Dermis blood vessel endothelial cell (primary cell): Measurements from ENCODE around the gene A3GALT2. TPM values are rescaled to one million over a fixed set of nuclear protein-coding genes. Genes with fewer than 3 reads are reported as not detected.
"Not testable (repeated sequence)": the region's sequence is repeated elsewhere in the genome, so short reads cannot be mapped to it uniquely, and the experiment has no call there.

ENCODE experiments used
- DNase-seq: peaks from one replicate; pipeline ENCODE4 v3.0.0; 2010
- total RNA-seq: library from RNA; depleted of rRNA; stranded (reverse); fragments of >200 nt; gene quantifications from 2 replicates; pipeline ENCODE4 v1.2.3, GENCODE V29; 2014

Gene A3GALT2
- total RNA-seq, 1 donor from 2014 or later = not detected

DNA sequence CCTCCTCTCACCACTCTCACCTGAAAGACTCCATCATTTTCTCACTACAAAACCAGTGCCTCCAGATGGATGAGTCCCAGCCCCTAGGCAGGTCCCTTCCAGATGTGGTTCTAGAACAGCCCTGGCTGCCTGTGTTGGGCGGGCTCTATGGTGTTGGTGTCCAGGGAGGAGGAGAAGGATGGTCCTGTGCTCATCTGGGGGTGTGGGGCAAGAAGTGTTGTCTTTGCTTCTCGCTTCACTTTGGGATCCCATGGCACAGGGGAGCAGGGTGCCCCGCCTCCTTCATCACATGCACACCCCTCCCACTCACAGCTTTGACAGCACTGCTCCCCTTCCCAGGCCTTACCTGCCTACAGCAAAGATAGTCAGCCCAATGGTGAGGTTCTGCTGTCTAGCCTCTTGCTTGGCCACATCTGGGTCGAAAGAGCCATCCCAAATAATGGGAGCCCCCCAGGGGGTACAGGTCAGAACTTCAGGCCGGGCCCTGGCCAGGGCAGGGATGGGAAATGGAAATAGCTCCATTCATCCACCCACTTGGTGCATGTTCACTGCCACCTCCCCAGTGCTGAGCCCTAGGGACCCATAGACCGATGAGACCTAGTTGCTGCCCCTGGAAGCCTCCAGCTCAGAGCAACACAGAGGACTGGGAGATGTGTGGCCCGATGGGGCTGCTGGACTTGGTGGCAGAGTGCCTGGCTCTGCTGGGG, 9.0 kb downstream of the A3GALT2 start:
- DNase-seq = no peak

GRCh38 chr1:33310702-33311101, 10.2 kb downstream of the A3GALT2 start:
- DNase-seq = no peak

GRCh38 chr1:33309351-33309750, 11.5 kb downstream of the A3GALT2 start:
- DNase-seq = not testable (repeated sequence)

- DNase-seq = no peak
Measured at GRCh38 chr1:33307494-33307864, 13.4 kb downstream of the A3GALT2 start.

- peak; percentile 47 for DNase-seq
Measured at GRCh38 chr1:33306653-33307493, 14.0 kb downstream of the A3GALT2 start.

DNA sequence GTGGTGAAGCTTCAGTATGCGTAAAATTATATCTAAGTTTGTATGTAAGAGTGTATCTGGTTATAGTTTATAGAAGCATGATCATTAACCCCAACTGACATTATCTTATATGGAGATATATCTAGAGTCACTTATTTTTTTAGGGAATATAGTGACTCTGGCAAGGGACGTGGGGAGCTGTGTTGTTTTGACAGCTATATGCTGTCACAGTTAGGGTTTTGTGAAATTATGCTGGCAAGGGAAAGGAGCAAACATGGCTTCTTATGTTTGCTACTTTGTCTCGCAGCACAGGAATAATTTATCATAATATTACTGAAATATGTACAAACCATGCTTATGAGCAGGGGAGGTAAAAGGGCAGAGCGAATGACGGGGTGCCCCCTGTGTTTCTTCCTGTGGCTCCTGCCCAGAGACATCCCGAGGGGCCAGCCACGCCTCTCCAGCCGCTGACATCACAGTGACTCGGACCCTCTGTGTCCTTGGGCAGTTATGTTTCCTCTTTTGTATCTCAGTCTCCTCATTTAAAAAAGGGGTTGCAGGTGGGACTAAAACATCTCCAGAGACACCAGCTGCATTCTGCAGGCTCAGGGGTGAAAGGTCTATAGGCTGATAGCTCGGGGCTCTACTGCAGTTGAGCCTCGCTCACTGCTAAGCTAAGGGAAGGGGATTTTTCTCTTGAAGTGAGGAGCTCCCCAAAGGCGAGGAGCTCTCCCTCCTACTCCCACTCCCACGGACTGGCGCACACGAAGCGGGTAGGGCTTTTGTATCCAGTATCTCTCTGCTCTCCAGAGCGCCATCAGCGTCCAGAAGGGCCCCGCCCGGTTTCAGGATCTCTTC, 14.9 kb downstream of the A3GALT2 start:
- DNase-seq = no peak

DNA sequence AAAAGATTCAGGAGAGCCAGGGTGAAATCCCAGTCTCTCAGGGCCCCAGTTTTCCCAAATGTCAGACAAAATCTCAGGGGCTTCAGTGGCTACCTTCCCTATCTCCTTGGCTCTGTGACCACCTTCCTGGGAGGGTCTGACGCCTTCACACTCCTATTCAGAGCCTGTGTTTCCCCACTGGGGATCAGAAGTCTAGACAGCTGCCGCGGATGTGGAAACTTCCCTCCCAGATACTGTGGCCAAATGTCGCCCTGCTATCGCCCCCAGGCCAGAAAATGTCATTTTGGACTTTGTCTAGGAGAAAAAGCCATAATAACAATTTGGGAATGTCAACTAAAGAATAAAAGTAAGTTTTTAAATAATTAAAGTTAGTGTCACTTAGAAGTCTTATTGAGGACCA, 15.9 kb downstream of the A3GALT2 start:
- no peak for DNase-seq

DNA sequence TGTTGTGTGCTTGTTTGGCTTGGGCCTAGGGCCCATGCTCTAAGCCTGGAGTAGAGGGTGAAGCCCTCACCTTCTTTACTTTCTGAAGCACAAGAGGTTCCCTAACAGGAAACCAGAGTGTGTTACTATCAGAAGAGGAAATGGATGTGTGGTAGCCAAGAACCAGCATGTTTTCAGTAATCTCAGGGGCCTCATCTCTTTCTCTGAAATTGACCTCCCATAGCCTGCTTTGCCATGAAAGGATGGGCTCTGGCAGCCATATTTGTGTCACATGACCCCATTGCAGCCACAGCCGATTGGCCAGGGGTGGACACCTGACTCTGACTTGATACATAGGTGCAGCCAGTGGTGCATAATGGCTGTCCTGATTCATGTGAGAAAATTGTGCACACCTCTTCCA, 18.6 kb downstream of the A3GALT2 start:
- DNase-seq = no peak

DNA sequence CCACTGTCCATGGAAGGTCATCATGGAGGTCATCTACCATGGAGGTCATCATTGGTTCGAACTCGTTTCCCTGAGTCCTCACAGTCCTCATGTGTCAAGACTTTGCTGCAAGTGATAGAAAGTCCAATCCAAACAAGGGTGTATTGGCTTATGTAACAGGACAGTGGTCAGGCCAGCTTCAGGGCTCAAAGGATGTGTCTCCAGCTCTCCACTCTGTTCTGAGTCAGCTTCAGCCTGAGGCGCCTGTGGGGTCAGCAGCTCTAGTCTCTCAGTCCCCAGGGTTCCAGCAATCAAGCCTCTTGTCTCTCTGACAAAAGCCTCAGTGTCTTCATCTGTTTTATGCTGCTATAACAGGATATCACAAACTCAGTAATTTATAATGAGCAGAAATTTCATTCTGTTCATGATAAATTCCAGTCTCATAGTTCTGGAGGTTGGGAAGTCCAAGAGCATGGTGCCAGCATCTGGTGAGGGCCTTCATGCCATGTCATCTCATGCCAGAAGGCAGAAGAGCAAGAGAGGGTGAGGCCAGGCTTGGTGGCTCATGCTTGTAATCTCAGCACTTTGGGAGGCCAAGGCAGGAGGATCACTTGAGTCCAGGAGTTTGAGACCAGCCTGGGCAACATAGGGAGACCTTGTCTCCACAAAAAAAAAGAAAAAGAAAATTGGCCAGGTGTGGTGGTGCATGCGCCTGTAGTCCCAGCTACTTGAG, 19.5 kb downstream of the A3GALT2 start:
- no peak for DNase-seq

- no peak for DNase-seq
Measured at GRCh38 chr1:33300673-33301072, 20.2 kb downstream of the A3GALT2 start.

- no peak for DNase-seq
Measured at GRCh38 chr1:33299461-33300155, 21.3 kb downstream of the A3GALT2 start.

GRCh38 chr1:33298623-33299277, 22.1 kb downstream of the A3GALT2 start:
- peak; percentile 81 for DNase-seq

DNA sequence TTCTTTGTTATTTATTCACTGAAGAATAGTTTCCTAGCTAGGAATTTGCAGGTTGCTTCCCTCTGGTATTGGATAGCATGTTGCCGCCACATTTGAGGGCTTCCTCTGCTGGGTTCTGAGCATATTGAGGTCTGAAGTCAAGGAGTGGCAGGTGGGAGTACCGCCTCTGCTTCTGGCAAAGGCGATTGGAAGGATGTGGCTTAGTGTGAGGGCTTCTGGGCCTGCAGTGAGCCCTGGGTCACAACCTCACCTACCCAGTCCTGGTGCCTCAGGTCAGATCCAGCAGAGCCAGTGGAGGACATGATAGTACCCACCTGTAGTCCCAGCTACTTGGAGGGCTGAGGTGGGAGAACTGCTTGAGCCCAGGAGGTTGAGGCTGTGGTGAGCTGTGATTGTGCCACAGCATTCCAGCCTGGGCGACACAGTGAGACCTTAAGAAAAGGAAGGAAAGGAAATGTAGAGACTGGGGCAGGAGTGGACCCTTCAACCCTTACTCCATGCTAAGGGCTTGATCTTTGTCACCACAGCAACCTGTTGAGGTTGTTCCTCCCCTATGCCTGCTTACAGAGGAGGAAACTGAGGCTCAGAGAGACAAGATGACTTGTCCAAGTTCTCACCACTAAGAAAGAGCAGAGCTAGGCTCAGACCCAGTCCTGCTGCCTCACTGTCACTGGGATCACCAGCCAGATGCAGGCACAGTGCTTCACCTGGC, 22.8 kb downstream of the A3GALT2 start:
- no peak for DNase-seq

DNA sequence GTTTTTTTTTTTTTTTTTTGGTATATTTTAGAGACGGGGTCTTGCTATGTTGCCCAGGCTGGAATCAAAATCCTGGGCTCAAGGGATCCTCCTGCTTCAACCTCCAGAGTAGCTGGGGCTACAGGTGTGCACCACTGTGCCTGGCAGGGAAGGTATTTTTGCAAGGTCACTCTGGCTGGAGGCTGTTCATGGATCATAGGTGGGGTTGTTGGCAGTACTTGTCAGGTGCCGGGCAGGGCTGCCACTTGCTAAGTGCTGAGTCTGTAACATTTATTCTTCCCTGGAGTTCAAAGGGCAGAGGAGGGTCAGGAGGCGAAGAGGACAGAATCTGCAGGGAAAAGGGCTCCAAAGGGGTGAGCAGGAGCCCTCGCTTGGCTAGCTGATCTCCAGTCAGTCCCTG, 24.1 kb downstream of the A3GALT2 start:
- DNase-seq = no peak

- no peak for DNase-seq
Measured at GRCh38 chr1:33296082-33296458, 24.8 kb downstream of the A3GALT2 start.

- DNase-seq = peak; percentile 63
Measured at GRCh38 chr1:33295450-33296081, 25.3 kb downstream of the A3GALT2 start.

GRCh38 chr1:33295023-33295422, 25.9 kb downstream of the A3GALT2 start:
- DNase-seq = no peak

DNA sequence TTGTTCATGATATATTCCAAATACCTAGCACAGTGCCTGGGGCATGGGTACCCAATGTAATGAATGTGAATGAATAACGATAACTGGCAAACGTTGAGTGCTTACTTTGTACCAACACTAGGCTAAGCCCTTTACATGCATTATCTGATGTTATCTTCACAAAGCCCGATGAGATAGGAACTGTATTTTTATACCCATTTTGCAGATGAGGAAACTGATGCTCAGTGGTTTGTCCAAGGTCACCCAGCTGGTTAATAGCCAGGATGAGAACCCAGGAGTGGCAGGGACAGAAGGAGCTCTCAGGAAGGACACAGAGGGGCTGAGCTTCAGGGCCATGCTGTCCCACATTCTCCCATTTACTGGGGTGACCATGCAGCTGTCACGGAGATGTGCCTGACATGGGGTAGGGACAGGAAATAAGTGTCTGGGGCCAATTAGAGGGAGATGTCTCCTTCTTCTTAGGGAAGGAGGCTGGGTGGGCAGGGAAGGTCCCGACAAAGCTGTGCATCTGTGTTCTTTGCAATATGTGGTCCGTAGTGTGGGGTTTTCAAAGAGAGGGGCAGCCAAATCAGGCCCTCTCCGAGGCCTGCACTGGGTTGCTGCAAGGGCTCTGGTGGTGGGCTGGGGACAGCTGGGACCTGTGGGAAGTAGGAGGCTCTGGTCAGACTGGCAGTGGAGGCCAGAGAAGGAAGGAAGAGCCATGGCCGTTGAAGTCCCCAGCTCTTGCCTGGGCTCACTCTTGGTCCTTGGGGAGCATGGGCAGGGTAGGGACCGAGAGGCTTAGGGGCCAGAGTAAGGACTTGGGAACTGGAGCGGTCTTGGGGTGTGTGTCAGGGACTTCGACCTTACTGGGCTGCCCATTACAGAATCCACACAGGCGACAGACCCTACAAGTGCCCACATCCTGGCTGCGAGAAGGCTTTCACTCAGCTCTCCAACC, 26.6 kb downstream of the A3GALT2 start:
- no peak for DNase-seq

GRCh38 chr1:33292726-33293340, 28.1 kb downstream of the A3GALT2 start:
- DNase-seq = no peak
